K562 treated with DMSO at 1 percent for 4 hours (cell line): ENCODE measurements around the gene ARHGAP23. TPM values are rescaled to one million over a fixed set of nuclear protein-coding genes. Genes with fewer than 3 reads are reported as not detected.

Experiments
- total RNA-seq: library from RNA; unstranded; fragments of 300-600 nt; gene quantifications from 2 replicates; pipeline ENCODE4 v1.2.3, GENCODE V29; 2022; ENCODE audit not compliant: insufficient read depth

The ARHGAP23 gene
- total RNA-seq: not detected in 2 replicates

GRCh38 chr17:38428112-38428642, at the start of gene ARHGAP23:
ARHGAP23 (plus strand) TSS chr17:38428464; CDS start chr17:38428486, 22 bp downstream.

Other genes with a start within 250 kb of the ARHGAP23 start
- 1.2 and 2.8 TPM in 2 replicates for gene TBC1D3, start 235.9 kb upstream of the ARHGAP23 start, total RNA-seq
- gene MRPL45, start 131.3 kb upstream of the ARHGAP23 start, total RNA-seq: 56.9 and 60.3 TPM in 2 replicates
- gene GPR179, start 84.5 kb upstream of the ARHGAP23 start, total RNA-seq: not detected in 2 replicates
- 22.5 and 29.0 TPM in 2 replicates for gene SOCS7, start 76.6 kb upstream of the ARHGAP23 start, total RNA-seq
- gene SRCIN1, start 177.5 kb downstream of the ARHGAP23 start, total RNA-seq: 0.57 TPM in 1 of 2 replicates, not detected in the other
- gene EPOP, start 246.5 kb downstream of the ARHGAP23 start, total RNA-seq: 3.3 and 3.4 TPM in 2 replicates